Left lobe of liver (tissue), 2 donors: Measurements from ENCODE around the gene SRGAP1. TPM values are rescaled to one million over a fixed set of nuclear protein-coding genes. Genes with fewer than 3 reads are reported as not detected.
"Not testable (repeated sequence)": the region's sequence is repeated elsewhere in the genome, so short reads cannot be mapped to it uniquely, and the experiment has no call there.

ENCODE experiments used
- ATAC-seq: fragments of 200-7000 bp; cut with Tn5 transposase; one replicate; pipeline ENCODE4 v1.9.1; 2020; ENCODE audit warnings: mild to moderate bottlenecking, moderate library complexity
- DNase-seq: peaks from one replicate; pipeline ENCODE4 v3.0.0-alpha.2; 2020; ENCODE audit warnings: low spot score
- total RNA-seq: library from RNA; stranded (reverse); gene quantifications from one replicate; pipeline ENCODE4 v1.2.1, GENCODE V29; 2021
- donor health status: DM: no; HTN: no; CAD: no; lungs with moderate emphysema.
- donor health status: DM: no; HTN: yes; CAD: no.

SRGAP1 gene
- total RNA-seq, 1 donor from 2014 or later, result 1.1 TPM

GRCh38 chr12:64076565-64076964, 232.1 kb downstream of the SRGAP1 start:
- not testable (repeated sequence) for DNase-seq, ATAC-seq

DNA sequence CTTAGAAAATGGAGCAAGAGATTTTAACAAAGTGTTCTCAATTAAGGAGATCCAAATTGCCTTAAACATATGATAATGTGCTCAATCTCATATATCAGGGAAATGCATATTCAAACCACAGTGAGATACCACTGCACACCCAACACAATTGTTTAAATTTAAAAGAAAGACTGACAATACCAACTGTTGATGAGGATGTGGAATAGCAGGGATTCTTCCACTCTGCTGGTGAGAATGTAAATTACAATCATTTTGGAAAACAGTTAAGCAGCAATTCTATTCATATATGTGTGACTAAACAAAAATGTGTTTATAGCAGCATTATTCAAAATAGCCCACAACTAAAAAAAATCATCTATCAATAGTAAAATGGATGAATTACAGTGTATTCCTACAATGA, 233.4 kb downstream of the SRGAP1 start:
- DNase-seq (no peak), ATAC-seq (no peak)

GRCh38 chr12:64080319-64081007, 236.0 kb downstream of the SRGAP1 start:
- DNase-seq, result no peak
- ATAC-seq, result no peak

DNA sequence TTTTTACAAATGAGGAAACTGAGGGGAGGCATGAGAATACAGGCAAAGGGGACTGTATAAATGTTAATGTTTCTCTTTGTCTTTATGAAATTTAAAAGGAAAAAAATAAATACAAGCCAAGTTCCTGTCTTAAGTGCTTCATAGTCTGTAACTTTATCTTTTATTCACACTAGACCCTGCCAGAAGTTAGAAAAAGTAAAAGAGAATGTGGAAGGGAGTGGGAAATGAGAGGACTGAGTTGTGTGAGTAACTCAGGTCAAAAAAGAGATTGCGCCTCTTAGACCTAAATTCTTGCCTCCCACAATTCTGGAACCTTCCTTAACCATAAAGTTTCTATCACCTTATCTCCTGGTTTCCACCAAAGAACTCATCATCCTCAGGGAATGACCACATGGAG, 236.5 kb downstream of the SRGAP1 start:
- ATAC-seq (no peak), DNase-seq (no peak)

DNA sequence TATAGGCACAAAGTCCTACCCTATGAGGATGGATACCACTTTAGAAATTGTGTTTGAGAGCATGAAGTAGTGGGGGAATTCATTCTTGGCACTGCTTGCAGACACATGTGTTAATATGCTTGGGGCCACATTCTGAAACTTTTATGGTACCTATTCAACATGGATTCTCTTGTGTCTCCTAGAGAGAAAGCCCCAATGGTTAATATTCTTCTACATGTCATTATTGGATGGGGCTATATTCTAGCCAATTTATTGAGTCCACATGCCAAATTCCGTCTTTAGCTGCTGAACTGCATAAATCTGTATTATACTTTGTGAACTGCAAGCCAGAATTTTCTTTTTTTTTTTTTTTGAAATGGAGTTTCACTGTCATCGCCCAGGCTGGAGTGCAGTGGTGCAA, 237.6 kb downstream of the SRGAP1 start:
- DNase-seq (no peak), ATAC-seq (no peak)

DNA sequence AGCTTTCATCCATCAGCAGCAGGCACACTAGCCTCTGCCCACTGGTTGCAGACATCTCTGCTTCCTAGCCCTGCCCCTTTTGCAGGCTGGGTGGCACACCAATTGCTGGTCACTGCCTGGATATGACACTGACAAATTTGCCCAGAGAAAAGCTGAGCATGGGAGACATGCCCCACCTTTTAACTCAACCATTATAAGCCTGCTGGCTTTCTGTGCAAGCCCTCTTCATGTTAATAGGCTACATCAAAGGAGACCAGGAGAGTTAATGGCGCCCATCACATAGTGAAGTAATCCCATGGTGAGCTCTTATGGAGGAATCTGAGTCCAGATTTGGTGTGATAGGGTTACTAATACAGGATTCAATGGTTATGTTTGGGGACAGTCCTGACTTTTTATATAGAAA, 238.4 kb downstream of the SRGAP1 start:
- DNase-seq (no peak), ATAC-seq (peak; percentile 70)

GRCh38 chr12:64083285-64084210, 239.0 kb downstream of the SRGAP1 start:
- peak; percentile 79 for DNase-seq
- peak; percentile 97 for ATAC-seq

DNA sequence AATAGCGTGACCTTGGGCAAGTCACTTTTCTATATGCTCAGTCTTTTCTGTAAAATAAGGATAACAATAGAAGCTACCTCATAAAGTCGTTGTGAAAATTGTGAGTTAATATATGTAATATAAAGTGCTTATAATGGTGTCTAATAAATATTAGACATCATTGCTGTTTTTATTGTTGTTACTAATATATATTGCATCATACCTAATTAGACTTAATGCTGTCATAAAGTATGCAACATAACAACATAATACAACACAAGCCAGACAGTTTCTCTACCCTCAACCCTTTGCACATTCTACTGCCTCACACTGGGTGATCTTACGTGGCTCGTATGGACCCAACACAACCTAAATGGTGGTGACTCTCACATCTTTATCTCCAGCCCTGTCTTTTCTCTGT, 240.7 kb downstream of the SRGAP1 start:
- ATAC-seq (no peak), DNase-seq (no peak)

DNA sequence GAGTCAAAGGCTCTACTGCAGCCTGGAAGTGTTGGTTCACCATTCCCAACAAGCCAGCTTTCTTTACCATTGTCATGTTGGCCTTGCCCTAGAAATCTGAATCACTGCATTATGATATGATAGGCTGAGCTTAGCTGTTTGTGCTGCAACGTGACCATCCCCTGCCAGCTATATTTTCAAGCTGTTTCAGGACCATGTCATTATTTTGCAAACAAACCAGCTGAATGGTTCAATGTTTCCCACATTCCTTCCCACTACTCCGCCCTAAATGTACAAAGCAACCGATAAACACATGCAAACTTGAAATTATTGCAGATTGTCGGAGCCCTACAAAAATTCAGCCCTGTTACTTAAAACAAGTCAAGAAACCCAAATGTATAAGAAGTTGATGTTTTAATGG, 241.5 kb downstream of the SRGAP1 start:
- ATAC-seq (no peak), DNase-seq (no peak)

DNA sequence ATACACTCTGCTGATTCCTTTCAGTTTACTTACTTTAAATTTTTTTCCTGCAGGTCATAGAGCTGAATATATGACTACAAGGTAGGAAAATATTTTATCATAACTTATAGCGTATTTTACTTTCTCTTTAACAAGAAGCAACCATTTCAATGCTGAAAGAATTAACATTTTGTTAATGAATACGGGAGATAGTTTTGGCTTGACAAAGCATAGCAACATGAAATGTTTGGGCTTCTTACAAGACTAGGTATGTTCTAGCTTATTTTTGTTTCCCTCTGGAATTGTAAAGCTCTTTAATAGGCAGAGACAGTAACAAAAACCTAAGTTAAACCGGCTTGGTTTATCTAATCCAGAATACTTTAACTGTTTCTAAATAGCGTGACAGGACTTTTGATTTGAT, 242.4 kb downstream of the SRGAP1 start:
- ATAC-seq (no peak), DNase-seq (no peak)

- DNase-seq (no peak), ATAC-seq (no peak)
These were observed 243.3 kb downstream of the SRGAP1 start for GRCh38 chr12:64087761-64088160.

DNA sequence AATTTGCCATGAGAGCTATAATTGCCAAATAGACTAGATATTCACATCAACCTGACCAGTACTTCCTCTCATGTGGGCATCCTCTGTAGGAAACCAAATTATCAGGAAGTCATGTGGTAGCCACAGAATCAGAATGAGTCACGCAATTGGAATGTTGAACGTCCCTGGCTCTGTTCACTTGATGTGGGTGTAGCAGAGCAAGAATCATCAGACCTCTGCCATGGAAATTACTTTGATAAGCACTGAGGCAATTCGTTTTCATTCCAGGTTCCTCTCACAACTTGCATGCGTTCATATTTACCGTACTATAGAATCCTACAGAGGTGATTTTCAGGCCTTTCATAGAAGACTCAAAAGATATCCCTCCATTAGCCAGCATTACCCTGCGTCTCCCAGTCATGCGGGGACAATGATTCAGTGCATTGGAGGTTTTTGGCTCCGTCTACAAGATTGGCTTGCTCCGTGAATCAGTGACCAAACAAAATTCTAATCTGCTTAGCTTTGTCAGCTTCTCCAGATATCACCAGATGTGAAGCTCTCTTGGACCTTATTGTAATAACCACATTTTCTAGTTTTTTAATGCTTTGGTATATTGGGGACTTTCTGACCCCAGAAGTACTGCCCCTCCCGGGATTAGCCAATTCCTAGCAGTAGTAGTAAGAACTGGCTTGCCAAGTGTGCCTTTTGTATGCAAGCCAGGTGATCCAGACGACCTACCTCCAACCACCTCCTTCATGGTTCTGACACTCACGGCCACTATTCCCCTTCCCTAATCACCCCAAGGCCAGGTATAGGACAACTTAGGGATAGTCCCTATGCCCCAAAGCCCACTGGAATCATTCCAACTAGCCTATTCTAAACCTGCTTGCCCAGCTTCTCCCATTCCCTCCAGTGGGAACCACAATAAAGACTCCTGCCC, 244.2 kb downstream of the SRGAP1 start:
- DNase-seq (no peak), ATAC-seq (peak; percentile 73)

GRCh38 chr12:64090047-64090446, 245.5 kb downstream of the SRGAP1 start:
- no peak for ATAC-seq
- no peak for DNase-seq

DNA sequence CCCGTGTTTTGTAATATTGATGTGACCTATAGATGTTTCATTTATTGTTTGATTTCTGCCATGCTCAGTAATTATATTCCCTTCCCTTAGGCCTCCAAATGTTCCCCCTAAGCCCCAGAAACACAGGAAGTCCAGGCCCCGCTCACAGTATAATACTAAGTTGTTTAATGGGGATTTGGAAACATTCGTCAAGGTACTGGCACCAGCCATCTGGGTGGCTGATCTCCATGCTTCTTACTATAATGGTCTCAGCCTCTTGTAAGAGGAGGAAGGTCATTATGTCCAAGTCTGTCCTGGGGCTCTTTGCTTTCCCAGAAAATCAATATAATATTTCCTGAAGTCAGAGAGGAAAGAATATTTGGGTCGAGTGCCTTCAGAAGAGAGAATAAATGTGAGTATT, 246.7 kb downstream of the SRGAP1 start:
- no peak for ATAC-seq

GRCh38 chr12:64092507-64093196, 248.2 kb downstream of the SRGAP1 start:
- DNase-seq (no peak), ATAC-seq (no peak)

More for the DNA sequence above, 246.7 kb downstream of the SRGAP1 start:
- DNase-seq, result no peak

GRCh38 chr12:64093689-64094088, 249.2 kb downstream of the SRGAP1 start:
- no peak for ATAC-seq
- DNase-seq, result no peak

DNA sequence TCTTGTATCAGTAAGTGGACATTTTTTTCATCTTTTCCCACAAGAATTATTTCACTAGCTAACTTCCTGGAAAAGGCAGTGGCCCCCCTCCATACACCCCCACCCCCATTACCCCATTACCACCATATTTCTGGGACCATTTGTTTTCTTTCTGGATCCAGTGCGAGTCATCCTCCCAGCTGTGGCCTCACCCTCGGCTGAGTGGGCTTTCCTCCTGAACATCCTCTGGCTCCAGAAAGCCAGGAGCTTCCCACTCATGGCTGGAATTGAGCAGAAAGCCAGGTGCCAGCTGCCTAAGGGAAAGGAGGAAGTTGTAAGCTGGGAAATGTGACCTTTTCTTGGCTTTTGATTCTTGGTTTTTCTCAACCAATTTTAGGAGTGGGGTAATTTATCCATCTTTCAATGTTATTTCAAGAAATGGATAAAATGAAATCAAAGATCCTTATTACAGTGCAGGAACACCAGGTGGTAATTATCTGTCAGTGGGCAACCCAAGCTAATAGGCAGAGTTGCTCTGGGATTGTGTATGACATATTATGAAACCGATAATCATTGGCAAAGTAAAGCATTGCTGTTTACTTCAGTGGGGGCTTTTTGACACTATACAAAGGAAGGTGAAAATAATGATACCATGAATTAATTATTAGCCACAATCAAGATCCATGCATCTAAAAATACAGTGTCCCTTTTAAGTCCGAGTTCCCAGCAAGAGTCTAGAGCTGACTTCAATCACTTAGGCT, 253.0 kb downstream of the SRGAP1 start:
- no peak for DNase-seq
- ATAC-seq, result no peak

DNA sequence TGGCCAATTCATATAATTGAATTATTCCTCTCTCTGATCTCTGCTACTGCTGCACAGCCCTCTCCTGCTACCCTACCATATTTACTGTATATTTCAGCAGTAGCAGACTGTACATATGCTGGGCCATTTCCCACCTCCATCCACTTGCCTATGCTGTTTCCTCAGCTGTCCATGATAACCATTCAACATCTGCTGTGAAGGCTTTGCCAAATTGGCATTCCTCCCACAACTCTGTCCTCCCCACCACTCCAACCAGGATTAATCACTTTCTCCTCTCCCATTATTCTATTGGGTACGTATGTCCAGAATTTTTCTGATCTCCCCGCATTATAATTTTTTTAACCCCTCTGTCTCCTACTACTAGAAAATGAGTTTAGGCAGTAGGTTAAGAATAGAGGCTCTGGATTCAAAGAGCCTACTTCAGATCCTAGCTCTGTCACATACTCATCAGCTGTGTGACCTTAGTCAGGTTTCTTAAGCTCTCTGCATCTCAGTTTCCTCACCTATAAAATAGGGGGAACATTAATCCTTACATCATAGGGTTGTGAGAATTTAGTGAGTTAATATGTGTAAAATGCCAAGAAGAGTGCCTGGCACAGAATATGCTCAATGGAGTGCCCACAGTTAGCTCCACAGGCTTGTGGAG, 254.3 kb downstream of the SRGAP1 start:
- ATAC-seq, result no peak
- DNase-seq, result no peak

DNA sequence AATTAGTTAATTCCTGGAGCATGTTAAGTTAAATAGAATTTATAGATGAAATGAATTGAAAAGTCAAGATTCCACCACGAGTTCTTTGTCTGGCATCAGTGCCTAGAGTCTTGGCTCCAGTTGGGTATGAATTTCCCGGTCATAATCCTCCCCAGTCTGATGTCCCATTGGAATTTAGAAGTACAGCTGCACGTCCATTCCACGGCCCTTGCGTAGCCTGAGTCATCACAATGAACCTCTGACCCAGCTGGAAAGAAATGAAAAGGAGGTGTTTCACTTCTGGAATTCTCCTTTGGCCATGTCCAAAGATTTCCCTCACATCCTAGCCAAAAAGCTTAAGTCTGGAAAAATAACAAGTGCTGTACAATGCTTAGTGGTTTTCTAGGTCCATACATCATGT, 254.9 kb downstream of the SRGAP1 start:
- no peak for DNase-seq
- no peak for ATAC-seq
